ENCODE measurements around the gene NUMB. TPM values are rescaled to one million over a fixed set of nuclear protein-coding genes. Genes with fewer than 3 reads are reported as not detected.

The NUMB gene
- total and polyA plus RNA-seq, 2 of the 13 experiments (the other 11 are each of a cell fraction or from before 2014, with no cell fraction given), result 20.3 to 71.1 TPM

- no peak overlapping the region for H3K27ac ChIP-seq (ENCODE audit: extremely low read length, insufficient read depth, low read length)
- ATAC-seq, result no peak
Observed at GRCh38 chr14:73369428-73369827, 88.9 kb downstream of the NUMB start.

GRCh38 chr14:73368616-73369015 is 89.7 kb downstream of the NUMB start:
- Histone ChIP-seq H3K36me3 (replicated peaks in 1 of 2; ENCODE audit: control insufficient read depth in 1 of 2, insufficient read depth in 2 of 2, low read length in 2 of 2) (peaks cover 0 to 5% of the 10 kb centered on the region in 2 experiments; a peak in 1 of 5 replicates), H3K79me2 (ENCODE audit: insufficient read depth, low read length) (peaks cover 2% of the 10 kb centered on the region), H3K4me2 (ENCODE audit: low read depth, low read length) (no peak overlapping the region), H3K9ac (ENCODE audit: insufficient read depth, low read depth, low read length) (no peak overlapping the region), H3K4me3 (replicated peaks in 1 of 3; ENCODE audit: insufficient read depth in 1 of 3, low read depth in 2 of 3, low read length in 3 of 3) (no peak overlapping the region), H2AFZ (ENCODE audit: low read length) (no peak overlapping the region), H3K4me1 (ENCODE audit: insufficient read depth, low read length) (peaks cover 21% of the 10 kb centered on the region), H3K27me3 (ENCODE audit: control insufficient read depth in 1 of 2, insufficient read depth in 2 of 2, low read length in 2 of 2) (no peaks in the 10 kb centered on the region), H3K9me3 (ENCODE audit: low read length) (no peaks in the 10 kb centered on the region), H3K27ac (ENCODE audit: extremely low read length, insufficient read depth, low read length) (no peak overlapping the region), H4K20me1 (ENCODE audit: insufficient read depth, low read length) (no peaks in the 10 kb centered on the region)
- POLR2A ChIA-PET, result no interaction called here
- FAIRE-seq, result no peak
- CTCF ChIA-PET (ENCODE audit: low intra/inter-chr PET ratio, low total read pairs), result no interaction called here
- DNase-seq (ENCODE audit: low spot score), result no peak
- ATAC-seq, result no peak
- BruUV-seq (replicated peaks), result no TSS peak
- in situ Hi-C loops (cut with HindIII; ENCODE audit: extremely low pct_ligation_motif_present, low pct_unique_long_range_greater_than_20kb) (no loop called here), intact Hi-C loops (cut with micrococcal nuclease; ENCODE audit: unreplicated experiment) (no loop called here)
- no peak for TF ChIP-seq ZNF160 (CRISPR knock-in tag; IDR thresholded peaks at IDR 0.05)
- TF ChIP-seq, protein P1, sequence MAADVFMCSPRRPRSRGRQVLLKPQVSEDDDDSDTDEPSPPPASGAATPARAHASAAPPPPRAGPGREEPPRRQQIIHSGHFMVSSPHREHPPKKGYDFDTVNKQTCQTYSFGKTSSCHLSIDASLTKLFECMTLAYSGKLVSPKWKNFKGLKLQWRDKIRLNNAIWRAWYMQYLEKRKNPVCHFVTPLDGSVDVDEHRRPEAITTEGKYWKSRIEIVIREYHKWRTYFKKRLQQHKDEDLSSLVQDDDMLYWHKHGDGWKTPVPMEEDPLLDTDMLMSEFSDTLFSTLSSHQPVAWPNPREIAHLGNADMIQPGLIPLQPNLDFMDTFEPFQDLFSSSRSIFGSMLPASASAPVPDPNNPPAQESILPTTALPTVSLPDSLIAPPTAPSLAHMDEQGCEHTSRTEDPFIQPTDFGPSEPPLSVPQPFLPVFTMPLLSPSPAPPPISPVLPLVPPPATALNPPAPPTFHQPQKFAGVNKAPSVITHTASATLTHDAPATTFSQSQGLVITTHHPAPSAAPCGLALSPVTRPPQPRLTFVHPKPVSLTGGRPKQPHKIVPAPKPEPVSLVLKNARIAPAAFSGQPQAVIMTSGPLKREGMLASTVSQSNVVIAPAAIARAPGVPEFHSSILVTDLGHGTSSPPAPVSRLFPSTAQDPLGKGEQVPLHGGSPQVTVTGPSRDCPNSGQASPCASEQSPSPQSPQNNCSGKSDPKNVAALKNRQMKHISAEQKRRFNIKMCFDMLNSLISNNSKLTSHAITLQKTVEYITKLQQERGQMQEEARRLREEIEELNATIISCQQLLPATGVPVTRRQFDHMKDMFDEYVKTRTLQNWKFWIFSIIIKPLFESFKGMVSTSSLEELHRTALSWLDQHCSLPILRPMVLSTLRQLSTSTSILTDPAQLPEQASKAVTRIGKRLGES (CRISPR knock-in tag; IDR thresholded peaks at IDR 0.05; ENCODE audit: borderline replicate concordance), result no peak

More at GRCh38 chr14:73369428-73369827, 88.9 kb downstream of the NUMB start:
- H3K36me3 ChIP-seq (replicated peaks in 1 of 2; ENCODE audit: control insufficient read depth in 1 of 2, insufficient read depth in 2 of 2, low read length in 2 of 2), result peaks cover 0 to 5% of the 10 kb centered on the region in 2 experiments; a peak in 1 of 5 replicates
- ChIA-PET POLR2A (no interaction called here), CTCF (ENCODE audit: low intra/inter-chr PET ratio, low total read pairs) (no interaction called here)
- no peaks in the 10 kb centered on the region for H4K20me1 ChIP-seq (ENCODE audit: insufficient read depth, low read length)
- intact Hi-C loops (cut with micrococcal nuclease; ENCODE audit: unreplicated experiment), result no loop called here
- peaks cover 21% of the 10 kb centered on the region for H3K4me1 ChIP-seq (ENCODE audit: insufficient read depth, low read length)
- H3K4me2 ChIP-seq (ENCODE audit: low read depth, low read length), result no peak overlapping the region
- TF ChIP-seq HNRNPK (IDR thresholded peaks at IDR 0.05; ENCODE audit: low read depth, low read length, poor library complexity, severe bottlenecking), result no peak
- TF ChIP-seq MYPOP (CRISPR knock-in tag; IDR thresholded peaks at IDR 0.05), result no peak
- TF ChIP-seq ZNF607 (CRISPR knock-in tag; IDR thresholded peaks at IDR 0.05; ENCODE audit: borderline replicate concordance), result no peak
- TF ChIP-seq ZNF160 (CRISPR knock-in tag; IDR thresholded peaks at IDR 0.05), result no peak
- no peak for TF ChIP-seq ZBTB21 (CRISPR knock-in tag; IDR thresholded peaks at IDR 0.05)
- no peak for TF ChIP-seq ZNF746 (CRISPR knock-in tag; IDR thresholded peaks at IDR 0.05)
- no peak for TF ChIP-seq KLF16 (CRISPR knock-in tag; IDR thresholded peaks at IDR 0.05)
- no peak for TF ChIP-seq HOXA7 (CRISPR knock-in tag; IDR thresholded peaks at IDR 0.05)
- H3K79me2 ChIP-seq (ENCODE audit: insufficient read depth, low read length), result peaks cover 2% of the 10 kb centered on the region
- no peak overlapping the region for H2AFZ ChIP-seq (ENCODE audit: low read length)
- H3K27me3 ChIP-seq (ENCODE audit: control insufficient read depth in 1 of 2, insufficient read depth in 2 of 2, low read length in 2 of 2), result no peaks in the 10 kb centered on the region
- no peak for DNase-seq (ENCODE audit: low spot score)
- no peak for FAIRE-seq
- no peak overlapping the region for H3K9ac ChIP-seq (ENCODE audit: insufficient read depth, low read depth, low read length)
- no TSS peak for BruUV-seq (replicated peaks)
- H3K4me3 ChIP-seq (replicated peaks in 1 of 3; ENCODE audit: insufficient read depth in 1 of 3, low read depth in 2 of 3, low read length in 3 of 3), result no peak overlapping the region
- H3K9me3 ChIP-seq (ENCODE audit: low read length), result no peaks in the 10 kb centered on the region
- in situ Hi-C loops (cut with HindIII; ENCODE audit: extremely low pct_ligation_motif_present, low pct_unique_long_range_greater_than_20kb), result no loop called here
